H9 (cell line): Measurements from ENCODE around the gene PPM1H. TPM values are rescaled to one million over a fixed set of nuclear protein-coding genes. Genes with fewer than 3 reads are reported as not detected.

ENCODE experiments used
- DNase-seq: peaks from one replicate; pipeline ENCODE4 v3.0.0-alpha.2; 2017
- H2AFZ ChIP-seq: one replicate; pipeline ENCODE4 v1.6.1; 2013; ENCODE audit warnings: mild to moderate bottlenecking, low read length, control low read depth, moderate library complexity
- H2AK5ac ChIP-seq: 2 replicates; pipeline ENCODE4 v1.6.1; 2013; ENCODE audit warnings: low read length, control low read depth, mixed read lengths; ENCODE audit not compliant: insufficient read length
- H2BK120ac ChIP-seq: one replicate; pipeline ENCODE4 v1.6.1; 2013; ENCODE audit warnings: low read depth, mild to moderate bottlenecking, low read length, control low read depth, inconsistent platforms; ENCODE audit not compliant: poor library complexity, severe bottlenecking
- H2BK12ac ChIP-seq: 2 replicates; pipeline ENCODE4 v1.6.1; 2013; ENCODE audit warnings: low read length, control low read depth, mixed read lengths, low read depth; ENCODE audit not compliant: insufficient read length
- H2BK15ac ChIP-seq: 2 replicates; pipeline ENCODE4 v1.6.1; 2013; ENCODE audit warnings: low read depth, low read length, control low read depth
- H2BK20ac ChIP-seq: one replicate; pipeline ENCODE4 v1.6.1; 2013; ENCODE audit warnings: low read depth, mild to moderate bottlenecking, low read length, control low read depth, inconsistent platforms; ENCODE audit not compliant: poor library complexity, severe bottlenecking
- H2BK5ac ChIP-seq: 2 replicates; pipeline ENCODE4 v1.6.1; 2013; ENCODE audit warnings: low read length, control low read depth, mixed read lengths; ENCODE audit not compliant: insufficient read length
- H3K14ac ChIP-seq: 2 replicates; pipeline ENCODE4 v1.6.1; 2013; ENCODE audit warnings: low read length, control low read depth; ENCODE audit not compliant: insufficient read depth
- H3K18ac ChIP-seq: 2 replicates; pipeline ENCODE4 v1.6.1; 2013; ENCODE audit warnings: low read depth, mild to moderate bottlenecking, mixed read lengths, low read length, control low read depth; ENCODE audit not compliant: insufficient read length
- H3K23ac ChIP-seq: 2 replicates; pipeline ENCODE4 v1.6.1; 2013; ENCODE audit warnings: low read length, control low read depth, mixed read lengths, low read depth; ENCODE audit not compliant: insufficient read length
- H3K23me2 ChIP-seq: 2 replicates; pipeline ENCODE4 v1.6.1; 2013; ENCODE audit warnings: low read depth, mild to moderate bottlenecking, mixed read lengths, low read length, control low read depth; ENCODE audit not compliant: insufficient read length, poor library complexity, severe bottlenecking
- H3K27ac ChIP-seq: 2 replicates; pipeline ENCODE4 v1.5.1; 2013; ENCODE audit warnings: low read length, control low read depth, mixed read lengths, low read depth; ENCODE audit not compliant: insufficient read length
- H3K27me3 ChIP-seq: 2 replicates; pipeline ENCODE4 v1.6.1; 2013; ENCODE audit warnings: low read length, control low read depth, inconsistent platforms; ENCODE audit not compliant: insufficient read depth
- H3K4ac ChIP-seq: 2 replicates; pipeline ENCODE4 v1.6.1; 2013; ENCODE audit warnings: low read depth, mild to moderate bottlenecking, control low read depth, inconsistent platforms, low read length, moderate library complexity
- H3K4me1 ChIP-seq: 2 replicates; pipeline ENCODE4 v1.6.1; 2013; ENCODE audit warnings: low read length, control low read depth, inconsistent platforms; ENCODE audit not compliant: insufficient read depth
- H3K4me2 ChIP-seq: 2 replicates; pipeline ENCODE4 v1.6.1; 2013; ENCODE audit warnings: low read length, control low read depth, mixed read lengths; ENCODE audit not compliant: insufficient read length, insufficient read depth
- H3K56ac ChIP-seq: 2 replicates; pipeline ENCODE4 v1.6.1; 2013; ENCODE audit warnings: low read depth, mild to moderate bottlenecking, mixed read lengths, low read length, control low read depth; ENCODE audit not compliant: insufficient read length
- H3K79me1 ChIP-seq: 2 replicates; pipeline ENCODE4 v1.6.1; 2013; ENCODE audit warnings: low read depth, mild to moderate bottlenecking, moderate library complexity, low read length, control low read depth, inconsistent platforms; ENCODE audit not compliant: insufficient read depth, poor library complexity, severe bottlenecking
- H3K79me2 ChIP-seq: 2 replicates; pipeline ENCODE4 v1.6.1; 2013; ENCODE audit warnings: low read length, control low read depth, inconsistent platforms; ENCODE audit not compliant: insufficient read depth
- H3K9ac ChIP-seq: 2 replicates; pipeline ENCODE4 v1.6.1; 2013; ENCODE audit warnings: low read length, control low read depth, mixed read lengths; ENCODE audit not compliant: insufficient read length; ENCODE audit errors: extremely low read depth
- H3K9me3 ChIP-seq: one replicate; pipeline ENCODE4 v1.6.1; 2013; ENCODE audit warnings: low read depth, low read length, inconsistent platforms; ENCODE audit not compliant: control insufficient read depth
- H3T11ph ChIP-seq: one replicate; pipeline ENCODE4 v1.6.1; 2013; ENCODE audit warnings: mild to moderate bottlenecking, low read length, control low read depth, inconsistent platforms
- H4K20me1 ChIP-seq: one replicate; pipeline ENCODE4 v1.6.1; 2013; ENCODE audit not compliant: control insufficient read depth, insufficient read length, insufficient read depth
- H4K5ac ChIP-seq: 2 replicates; pipeline ENCODE4 v1.6.1; 2013; ENCODE audit warnings: low read depth, mild to moderate bottlenecking, mixed read lengths, low read length, control low read depth; ENCODE audit not compliant: insufficient read length
- H4K8ac ChIP-seq: replicated peaks from 2 replicates; pipeline ENCODE4 v1.6.1; 2013; ENCODE audit warnings: low read length, control low read depth, mixed read lengths, low read depth; ENCODE audit not compliant: insufficient read length
- H4K91ac ChIP-seq: 2 replicates; pipeline ENCODE4 v1.6.1; 2013; ENCODE audit warnings: low read depth, mild to moderate bottlenecking, moderate library complexity, mixed read lengths, low read length, control low read depth; ENCODE audit not compliant: insufficient read length
- H3K27ac Mint-ChIP-seq, 3 experiments: 2 replicates in 2 of 3; 3 replicates in 1 of 3; pipeline ENCODE4 v1.8.0; 2020 to 2021; ENCODE audit warnings: mixed read lengths in 3 of 3, mild to moderate bottlenecking in 1 of 3, moderate library complexity in 1 of 3
- H3K27me3 Mint-ChIP-seq: 2 replicates; pipeline ENCODE4 v1.8.0; 2021; ENCODE audit warnings: low read depth, mild to moderate bottlenecking, moderate library complexity, mixed read lengths
- H3K36me3 Mint-ChIP-seq, 3 experiments: 2 replicates in 2 of 3; 3 replicates in 1 of 3; pipeline ENCODE4 v1.8.0; 2020 to 2021; ENCODE audit warnings: low read depth in 3 of 3, mixed read lengths in 3 of 3; ENCODE audit not compliant: insufficient read depth in 1 of 3
- H3K4me1 Mint-ChIP-seq, 2 experiments: 2 replicates each; pipeline ENCODE4 v1.8.0; 2020; ENCODE audit warnings: mixed read lengths in 2 of 2
- H3K4me3 Mint-ChIP-seq, 2 experiments: 2 replicates in 1 of 2; 3 replicates in 1 of 2; pipeline ENCODE4 v1.8.0; 2020 to 2021; ENCODE audit warnings: mild to moderate bottlenecking in 2 of 2, mixed read lengths in 2 of 2, moderate library complexity in 1 of 2
- H3K9me3 Mint-ChIP-seq, 2 experiments: 2 replicates in 1 of 2; 3 replicates in 1 of 2; pipeline ENCODE4 v1.8.0; 2020; ENCODE audit warnings: mild to moderate bottlenecking in 2 of 2, mixed read lengths in 2 of 2, moderate library complexity in 1 of 2
- CTCF ChIP-seq: fragments of 200-600 bp; sonication (generic); conservative IDR thresholded peaks from 3 replicates; pipeline ENCODE4 v1.8.0; 2021; ENCODE audit warnings: antibody characterized with exemption, mild to moderate bottlenecking
- WGBS: extraction: QIAGEN DNeasy Blood & Tissue Kit; methylation state at CpG from one replicate; pipeline ENCODE4 v1.1.7; 2013; ENCODE audit warnings: missing lambda C conversion rate, low lambda C conversion rate, mixed read lengths; ENCODE audit not compliant: insufficient read length; ENCODE audit errors: extremely low coverage; 5-methylcytosine and 5-hydroxymethylcytosine counted together
- total RNA-seq: library from RNA; stranded (reverse); gene quantifications from 2 replicates; pipeline ENCODE4 v1.2.1, GENCODE V29; 2021

The PPM1H gene
- total RNA-seq, 1 experiment from 2014 or later = 22.1 TPM

DNA sequence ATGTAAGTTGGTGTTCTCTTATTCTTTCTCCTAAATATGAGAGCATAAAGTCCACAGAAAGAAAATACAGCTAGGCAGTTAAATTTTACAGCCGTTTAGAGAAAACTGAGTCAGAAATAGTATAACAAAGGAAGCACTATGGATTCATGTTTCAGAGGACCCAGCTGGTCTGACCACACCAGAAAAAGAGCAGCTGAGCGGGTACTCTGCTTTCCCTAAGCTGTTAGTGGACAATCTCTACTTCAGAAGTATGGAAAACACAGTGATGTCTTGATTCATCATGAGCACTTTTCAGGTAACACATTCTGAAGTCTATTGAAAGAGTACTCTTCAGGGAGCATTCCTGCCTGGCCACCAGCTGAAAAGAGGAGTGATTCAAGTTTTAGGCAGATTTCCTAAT is 12.4 kb downstream of the PPM1H start:
- Histone ChIP-seq H3K4ac (no peak overlapping the region), H3K18ac (no peak overlapping the region), H2AK5ac (no peak overlapping the region), H4K5ac (no peak overlapping the region), H3K9me3 (no peaks in the 10 kb centered on the region), H2BK5ac (no peak overlapping the region), H4K91ac (no peak overlapping the region), H3K27me3 (no peaks in the 10 kb centered on the region), H2BK120ac (no peak overlapping the region), H3K9ac (no peak overlapping the region), H3K23me2 (no peaks in the 10 kb centered on the region), H3K79me2 (peaks cover 9% of the 10 kb centered on the region; the same call in 1 of the 2 replicates), H2BK15ac (no peak overlapping the region), H3K4me1 (peaks cover 2% of the 10 kb centered on the region; the same call in 1 of the 2 replicates), H3K56ac (no peak overlapping the region), H3K27ac (no peak overlapping the region), H4K8ac (no peak overlapping the region), H3T11ph (no peak overlapping the region), H4K20me1 (no peaks in the 10 kb centered on the region), H3K4me2 (no peak overlapping the region), H3K23ac (no peak overlapping the region), H3K14ac (no peak overlapping the region), H2BK20ac (no peak overlapping the region), H2AFZ (no peak overlapping the region), H2BK12ac (no peak overlapping the region), H3K79me1 (peaks cover 10% of the 10 kb centered on the region)
- peak overlapping the region in 1 of 3 experiments; percentile 70; a peak in 1 of 7 replicates for H3K27ac Mint-ChIP-seq
- DNase-seq = no peak
- H3K4me3 Mint-ChIP-seq = no peak overlapping the region
- peaks cover 0 to 5% (median 0%) of the 10 kb centered on the region in 3 experiments; a peak in 1 of 7 replicates for H3K36me3 Mint-ChIP-seq
- WGBS = no CpG with 5 or more reads among the region's 2 CpGs
- no peaks in the 10 kb centered on the region for H3K27me3 Mint-ChIP-seq
- peaks cover 22 to 23% of the 10 kb centered on the region in 2 experiments for H3K4me1 Mint-ChIP-seq
- no peak for TF ChIP-seq CTCF
- no peaks in the 10 kb centered on the region for H3K9me3 Mint-ChIP-seq
